H1 (cell line): ENCODE results near the gene MEP1B. TPM values are rescaled to one million over a fixed set of nuclear protein-coding genes. Genes with fewer than 3 reads are reported as not detected.

Experiments
- CTCF ChIA-PET: fragments of 300-600 bp; sonication (Branson Sonifier 250); formaldehyde crosslinking; loops from one replicate; lab custom pipeline; 2021; ENCODE audit not compliant: partially characterized antibody; lab: Charles Lee
- POLR2A ChIA-PET: fragments of 300-600 bp; sonication (Branson Sonifier 250); formaldehyde crosslinking; loops from one replicate; lab custom pipeline; 2021; ENCODE audit warnings: inconsistent platforms; ENCODE audit not compliant: partially characterized antibody; lab: Charles Lee
- DNase-seq, 2 experiments: peaks; one replicate each; pipeline versions ENCODE4 v3.0.0 to v3.0.0-alpha.2; 2010 to 2022; ENCODE audit warnings: low spot score in 2 of 2, low read depth in 1 of 2, mixed read lengths in 1 of 2
- FAIRE-seq: peaks from 2 replicates; lab custom pipeline; 2011; peaks lifted over from hg19 to GRCh38; lab: Jason Lieb, UNC
- H2AFZ ChIP-seq: 2 replicates; pipeline ENCODE4 v1.8.1; 2012; ENCODE audit warnings: low read length, inconsistent platforms
- H2AK5ac ChIP-seq: 2 replicates; pipeline ENCODE4 v1.6.1; 2013; ENCODE audit warnings: low read depth, low read length
- H2BK120ac ChIP-seq: replicated peaks from 2 replicates; pipeline ENCODE3; 2013; ENCODE audit warnings: low read depth, low read length, inconsistent platforms
- H2BK12ac ChIP-seq: 2 replicates; pipeline ENCODE4 v1.6.1; 2013; ENCODE audit warnings: low read depth, low read length
- H2BK15ac ChIP-seq: 2 replicates; pipeline ENCODE4 v1.6.1; 2013; ENCODE audit warnings: low read length
- H2BK20ac ChIP-seq: 2 replicates; pipeline ENCODE4 v1.6.1; 2013; ENCODE audit warnings: low read length
- H2BK5ac ChIP-seq: 2 replicates; pipeline ENCODE4 v1.6.1; 2013; ENCODE audit warnings: low read depth, low read length
- H3K14ac ChIP-seq: 2 replicates; pipeline ENCODE4 v1.6.1; 2013; ENCODE audit warnings: inconsistent platforms; ENCODE audit not compliant: insufficient read length
- H3K18ac ChIP-seq: 2 replicates; pipeline ENCODE4 v1.6.1; 2013; ENCODE audit warnings: low read length; ENCODE audit errors: extremely low read depth
- H3K23ac ChIP-seq: 2 replicates; pipeline ENCODE4 v1.6.1; 2013; ENCODE audit warnings: inconsistent platforms; ENCODE audit not compliant: insufficient read length
- H3K23me2 ChIP-seq: 2 replicates; pipeline ENCODE4 v1.6.1; 2013; ENCODE audit warnings: low read depth, low read length
- H3K27ac ChIP-seq: 2 replicates; pipeline ENCODE4 v1.6.1; 2011; ENCODE audit warnings: low read depth, low read length, inconsistent platforms
- H3K27me3 ChIP-seq, 4 experiments: replicated peaks in 1 of 4; 1 replicate in 1 of 4; 2 replicates in 3 of 4; pipeline versions ENCODE4 v1.6.1 to v1.8.1; 2011 to 2013; ENCODE audit warnings: low read length in 3 of 4, mild to moderate bottlenecking in 3 of 4, inconsistent platforms in 2 of 4, mixed read lengths in 2 of 4, moderate library complexity in 1 of 4; ENCODE audit not compliant: control insufficient read depth in 3 of 4, insufficient read depth in 3 of 4; ENCODE audit errors: extremely low read depth in 1 of 4
- H3K36me3 ChIP-seq, 4 experiments: 2 replicates each; pipeline versions ENCODE4 v1.6.1 to v1.8.1; 2011 to 2013; ENCODE audit warnings: mild to moderate bottlenecking in 4 of 4, low read length in 3 of 4, moderate library complexity in 2 of 4, control low read depth in 1 of 4, inconsistent platforms in 1 of 4; ENCODE audit not compliant: insufficient read depth in 4 of 4, control insufficient read depth in 2 of 4
- H3K4ac ChIP-seq: replicated peaks from 2 replicates; pipeline ENCODE3; 2013; ENCODE audit warnings: low read length, low read depth, mixed read lengths, inconsistent platforms; ENCODE audit not compliant: insufficient read length
- H3K4me1 ChIP-seq, 4 experiments: replicated peaks in 1 of 4; 1 replicate in 1 of 4; 2 replicates in 3 of 4; pipeline versions ENCODE4 v1.6.1 to v1.8.1; 2011 to 2013; ENCODE audit warnings: low read length in 3 of 4, inconsistent platforms in 2 of 4, mixed read lengths in 1 of 4; ENCODE audit not compliant: insufficient read depth in 4 of 4, control insufficient read depth in 3 of 4
- H3K4me2 ChIP-seq, 2 experiments: 2 replicates each; pipeline versions ENCODE4 v1.6.1 to v1.8.1; 2011 to 2013; ENCODE audit warnings: low read depth in 2 of 2, low read length in 2 of 2, control low read depth in 1 of 2, inconsistent platforms in 1 of 2, mild to moderate bottlenecking in 1 of 2; ENCODE audit not compliant: insufficient read depth in 1 of 2
- H3K4me3 ChIP-seq, 4 experiments: fragments of 200-600, 300-600 bp in 1 of 4; sonication (generic), shearing (Covaris generic), sonication (Bioruptor Twin) in 1 of 4; 2 replicates each; pipeline versions ENCODE4 v1.5.1 to v1.8.1; 2011 to 2016; ENCODE audit warnings: low read length in 4 of 4, low read depth in 3 of 4, control low read depth in 2 of 4, inconsistent platforms in 2 of 4, mild to moderate bottlenecking in 2 of 4, mixed read lengths in 1 of 4, moderate library complexity in 1 of 4; ENCODE audit not compliant: insufficient read depth in 2 of 4; ENCODE audit errors: extremely low read depth in 1 of 4
- H3K56ac ChIP-seq: replicated peaks from 2 replicates; pipeline ENCODE3; 2013; ENCODE audit warnings: low read depth, mild to moderate bottlenecking, mixed read lengths, low read length, inconsistent platforms; ENCODE audit not compliant: insufficient read length
- H3K79me1 ChIP-seq: 2 replicates; pipeline ENCODE4 v1.6.1; 2013; ENCODE audit warnings: low read depth, low read length, control low read depth
- H3K79me2 ChIP-seq, 2 experiments: 2 replicates each; pipeline versions ENCODE4 v1.6.1 to v1.8.1; 2012 to 2013; ENCODE audit warnings: low read length in 2 of 2, mild to moderate bottlenecking in 2 of 2, inconsistent platforms in 1 of 2; ENCODE audit not compliant: insufficient read depth in 2 of 2, control insufficient read depth in 1 of 2
- H3K9ac ChIP-seq, 4 experiments: replicated peaks in 1 of 4; 1 replicate in 1 of 4; 2 replicates in 3 of 4; pipeline versions ENCODE4 v1.6.1 to v1.8.1; 2011 to 2013; ENCODE audit warnings: low read depth in 3 of 4, low read length in 3 of 4, control low read depth in 2 of 4, mild to moderate bottlenecking in 2 of 4, moderate library complexity in 2 of 4, inconsistent platforms in 1 of 4; ENCODE audit errors: extremely low read depth in 1 of 4
- H3K9me3 ChIP-seq, 2 experiments: 2 replicates each; pipeline versions ENCODE4 v1.6.1 to v1.8.1; 2012 to 2013; ENCODE audit warnings: mild to moderate bottlenecking in 2 of 2, moderate library complexity in 2 of 2, control low read depth in 1 of 2, inconsistent platforms in 1 of 2, low read depth in 1 of 2, low read length in 1 of 2, mixed read lengths in 1 of 2; ENCODE audit not compliant: insufficient read depth in 2 of 2
- H4K20me1 ChIP-seq, 2 experiments: replicated peaks in 1 of 2; 2 replicates each; pipeline versions ENCODE3 to v1.8.1; 2011 to 2013; ENCODE audit warnings: inconsistent platforms in 2 of 2, low read length in 2 of 2, mild to moderate bottlenecking in 1 of 2; ENCODE audit not compliant: insufficient read depth in 2 of 2, control insufficient read depth in 1 of 2
- H4K5ac ChIP-seq: 2 replicates; pipeline ENCODE4 v1.6.1; 2013; ENCODE audit warnings: low read length, low read depth, mixed read lengths, inconsistent platforms; ENCODE audit not compliant: insufficient read length
- H4K8ac ChIP-seq: 2 replicates; pipeline ENCODE4 v1.8.0; 2013; ENCODE audit warnings: mild to moderate bottlenecking, moderate library complexity, low read length, inconsistent platforms; ENCODE audit not compliant: insufficient read depth; ENCODE audit errors: extremely low read depth
- H4K91ac ChIP-seq: replicated peaks from 2 replicates; pipeline ENCODE3; 2013; ENCODE audit warnings: low read length, mixed read lengths, inconsistent platforms; ENCODE audit not compliant: insufficient read length
- ATF2 ChIP-seq: IDR thresholded peaks from 2 replicates; pipeline ENCODE4 v1.6.1; 2012; ENCODE audit warnings: low read length, inconsistent platforms
- CEBPB ChIP-seq: IDR thresholded peaks from 2 replicates; pipeline ENCODE4 v1.6.1; 2012; ENCODE audit warnings: low read depth, low read length
- CREB1 ChIP-seq: IDR thresholded peaks from 2 replicates; pipeline ENCODE4 v1.6.1; 2012; ENCODE audit warnings: inconsistent platforms
- CTBP2 ChIP-seq: IDR thresholded peaks from 2 replicates; pipeline ENCODE4 v1.7.0; 2011; ENCODE audit warnings: borderline replicate concordance, mild to moderate bottlenecking, moderate library complexity, mixed read lengths, low read length; ENCODE audit not compliant: insufficient read depth, insufficient read length
- EP300 ChIP-seq, 2 experiments: IDR thresholded peaks; 1 replicate in 1 of 2; 2 replicates in 1 of 2; pipeline ENCODE4 v1.6.1; 2011 to 2012; ENCODE audit warnings: low read depth in 2 of 2, low read length in 2 of 2, mild to moderate bottlenecking in 2 of 2, borderline replicate concordance in 1 of 2, inconsistent platforms in 1 of 2, moderate library complexity in 1 of 2
- GABPA ChIP-seq: IDR thresholded peaks from 2 replicates; pipeline ENCODE4 v1.6.1; 2011; ENCODE audit warnings: mild to moderate bottlenecking, low read length, moderate library complexity, borderline replicate concordance; ENCODE audit not compliant: insufficient read depth
- GTF2F1 ChIP-seq: IDR thresholded peaks from 2 replicates; pipeline ENCODE4 v1.6.1; 2012; ENCODE audit warnings: low read depth, low read length, improper control_type of control experiment, borderline replicate concordance
- MAFK ChIP-seq: IDR thresholded peaks from 2 replicates; pipeline ENCODE4 v1.6.1; 2012; ENCODE audit warnings: low read depth, mild to moderate bottlenecking, improper control_type of control experiment, low read length
- SIN3A ChIP-seq, 2 experiments: IDR thresholded peaks in 1 of 2; conservative IDR thresholded peaks in 1 of 2; 2 replicates each; pipeline ENCODE4 v1.6.1; 2011 to 2012; ENCODE audit warnings: low read length in 2 of 2, improper control_type of control experiment in 1 of 2, low read depth in 1 of 2, mild to moderate bottlenecking in 1 of 2
- SRF ChIP-seq: IDR thresholded peaks from 2 replicates; pipeline ENCODE4 v1.6.1; 2011; ENCODE audit warnings: mild to moderate bottlenecking, low read depth, low read length, moderate library complexity
- TAF7 ChIP-seq: optimal IDR thresholded peaks from 2 replicates; pipeline ENCODE3; 2011; ENCODE audit warnings: low read depth, mild to moderate bottlenecking, inconsistent platforms, low read length, moderate library complexity, borderline replicate concordance
- WGBS, 2 experiments: shearing (Covaris generic) in 1 of 2; methylation state at CpG; one replicate each; pipeline versions ENCODE4 v1.1.6 to v1.1.7; 2013 to 2015; ENCODE audit warnings: low lambda C conversion rate in 2 of 2, mixed read lengths in 2 of 2, inconsistent platforms in 1 of 2, low coverage in 1 of 2, missing lambda C conversion rate in 1 of 2; ENCODE audit not compliant: insufficient replicate concordance in 2 of 2, insufficient coverage in 1 of 2, insufficient read length in 1 of 2; ENCODE audit errors: extremely low coverage in 1 of 2, missing lambda C conversion rate in 1 of 2; 5-methylcytosine and 5-hydroxymethylcytosine counted together
- polyA plus RNA-seq, 7 experiments: library from polyadenylated mRNA; depleted of rRNA in 3 of 7; stranded (reverse) in 5 of 7; unstranded in 2 of 7; fragments of >200 nt in 5 of 7; fragments of 200-250 nt in 2 of 7; gene quantifications; 1 replicate in 5 of 7; 2 replicates in 1 of 7; 4 replicates in 1 of 7; pipeline versions ENCODE4 v1.2.1 to v1.2.3, GENCODE V29; 2011 to 2013; ENCODE audit warnings: missing spikeins in 2 of 7, mixed read lengths in 2 of 7
- total RNA-seq: library from RNA; stranded (reverse); fragmentation: NEBNext Ultra II Directional; extraction: Animal tissue kit (Norgen Biotek cat#: 25700); gene quantifications from 2 replicates; pipeline ENCODE4 v1.2.1, GENCODE V29; 2021

MEP1B gene
- total and polyA plus RNA-seq, 2 of the 8 experiments (the other 6 are each of a cell fraction or from before 2014, with no cell fraction given) = not detected

GRCh38 chr18:32173654-32174053, 16.2 kb upstream of the MEP1B start:
- no peak overlapping the region for H2AK5ac ChIP-seq
- H3K23ac ChIP-seq = no peak overlapping the region
- no peaks in the 10 kb centered on the region for H4K20me1 ChIP-seq
- H3K79me2 ChIP-seq = no peaks in the 10 kb centered on the region
- POLR2A ChIA-PET = no interaction called here
- no peak overlapping the region for H2BK20ac ChIP-seq
- no peak overlapping the region for H3K14ac ChIP-seq
- no peak overlapping the region for H3K9ac ChIP-seq
- no peak overlapping the region for H3K4ac ChIP-seq
- CTCF ChIA-PET = no interaction called here
- DNase-seq (no peak), FAIRE-seq (no peak)
- no peak overlapping the region for H3K18ac ChIP-seq
- H4K8ac ChIP-seq = no peak overlapping the region
- no peak overlapping the region for H2BK15ac ChIP-seq
- no peak overlapping the region for H2AFZ ChIP-seq
- no peaks in the 10 kb centered on the region for H3K27me3 ChIP-seq
- H2BK5ac ChIP-seq = no peak overlapping the region
- TF ChIP-seq EP300 (IDR thresholded peaks at IDR 0.05; ENCODE audit: borderline replicate concordance in 1 of 2, low read depth in 2 of 2, low read length in 2 of 2) (no peak), MAFK (no peak), CEBPB (no peak), GABPA (no peak), ATF2 (no peak), SIN3A (conservative IDR thresholded peaks at IDR 0.05 in 1 of 2, IDR thresholded peaks at IDR 0.05 in 1 of 2; ENCODE audit: low read depth in 1 of 2, low read length in 2 of 2) (no peak), CTBP2 (no peak), CREB1 (no peak), GTF2F1 (no peak), SRF (no peak), TAF7 (no peak)
- no peak overlapping the region for H4K5ac ChIP-seq
- H3K79me1 ChIP-seq = no peaks in the 10 kb centered on the region
- H3K27ac ChIP-seq = no peak overlapping the region
- H3K36me3 ChIP-seq = no peaks in the 10 kb centered on the region
- H2BK120ac ChIP-seq = no peak overlapping the region
- no peak overlapping the region for H2BK12ac ChIP-seq
- no peaks in the 10 kb centered on the region for H3K4me1 ChIP-seq
- WGBS, 2 experiments = 87% methylated on average over 3 of the region's 3 CpGs; no CpG with 5 or more reads in 1 of the 2 experiments
- H3K4me3 ChIP-seq = no peak overlapping the region
- peaks cover 5% of the 10 kb centered on the region; the same call in 1 of the 2 replicates for H3K23me2 ChIP-seq
- no peaks in the 10 kb centered on the region for H3K9me3 ChIP-seq
- H4K91ac ChIP-seq = no peak overlapping the region
- H3K4me2 ChIP-seq = no peak overlapping the region
- no peak overlapping the region for H3K56ac ChIP-seq
